Stimulated activated CD8-positive, alpha-beta memory T cell treated with anti-CD3 and anti-CD28 coated beads, Interleukin-15, amount 100 ng/mL, for 1 hour (primary cell): Measurements from ENCODE around the gene AKAP6.

Source experiments
- DNase-seq: peaks from one replicate; pipeline ENCODE4 v3.0.0-alpha.2; 2020; ENCODE audit warnings: low read depth

AKAP6 gene, protein sequence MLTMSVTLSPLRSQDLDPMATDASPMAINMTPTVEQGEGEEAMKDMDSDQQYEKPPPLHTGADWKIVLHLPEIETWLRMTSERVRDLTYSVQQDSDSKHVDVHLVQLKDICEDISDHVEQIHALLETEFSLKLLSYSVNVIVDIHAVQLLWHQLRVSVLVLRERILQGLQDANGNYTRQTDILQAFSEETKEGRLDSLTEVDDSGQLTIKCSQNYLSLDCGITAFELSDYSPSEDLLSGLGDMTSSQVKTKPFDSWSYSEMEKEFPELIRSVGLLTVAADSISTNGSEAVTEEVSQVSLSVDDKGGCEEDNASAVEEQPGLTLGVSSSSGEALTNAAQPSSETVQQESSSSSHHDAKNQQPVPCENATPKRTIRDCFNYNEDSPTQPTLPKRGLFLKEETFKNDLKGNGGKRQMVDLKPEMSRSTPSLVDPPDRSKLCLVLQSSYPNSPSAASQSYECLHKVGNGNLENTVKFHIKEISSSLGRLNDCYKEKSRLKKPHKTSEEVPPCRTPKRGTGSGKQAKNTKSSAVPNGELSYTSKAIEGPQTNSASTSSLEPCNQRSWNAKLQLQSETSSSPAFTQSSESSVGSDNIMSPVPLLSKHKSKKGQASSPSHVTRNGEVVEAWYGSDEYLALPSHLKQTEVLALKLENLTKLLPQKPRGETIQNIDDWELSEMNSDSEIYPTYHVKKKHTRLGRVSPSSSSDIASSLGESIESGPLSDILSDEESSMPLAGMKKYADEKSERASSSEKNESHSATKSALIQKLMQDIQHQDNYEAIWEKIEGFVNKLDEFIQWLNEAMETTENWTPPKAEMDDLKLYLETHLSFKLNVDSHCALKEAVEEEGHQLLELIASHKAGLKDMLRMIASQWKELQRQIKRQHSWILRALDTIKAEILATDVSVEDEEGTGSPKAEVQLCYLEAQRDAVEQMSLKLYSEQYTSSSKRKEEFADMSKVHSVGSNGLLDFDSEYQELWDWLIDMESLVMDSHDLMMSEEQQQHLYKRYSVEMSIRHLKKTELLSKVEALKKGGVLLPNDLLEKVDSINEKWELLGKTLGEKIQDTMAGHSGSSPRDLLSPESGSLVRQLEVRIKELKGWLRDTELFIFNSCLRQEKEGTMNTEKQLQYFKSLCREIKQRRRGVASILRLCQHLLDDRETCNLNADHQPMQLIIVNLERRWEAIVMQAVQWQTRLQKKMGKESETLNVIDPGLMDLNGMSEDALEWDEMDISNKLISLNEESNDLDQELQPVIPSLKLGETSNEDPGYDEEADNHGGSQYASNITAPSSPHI (N-terminal part only)

GRCh38 chr14:32329146-32329545, at the start of gene AKAP6:
AKAP6 (plus strand) TSS chr14:32329298; CDS start chr14:32433494, 104,196 bp downstream.
- DNase-seq, result no peak

DNA sequence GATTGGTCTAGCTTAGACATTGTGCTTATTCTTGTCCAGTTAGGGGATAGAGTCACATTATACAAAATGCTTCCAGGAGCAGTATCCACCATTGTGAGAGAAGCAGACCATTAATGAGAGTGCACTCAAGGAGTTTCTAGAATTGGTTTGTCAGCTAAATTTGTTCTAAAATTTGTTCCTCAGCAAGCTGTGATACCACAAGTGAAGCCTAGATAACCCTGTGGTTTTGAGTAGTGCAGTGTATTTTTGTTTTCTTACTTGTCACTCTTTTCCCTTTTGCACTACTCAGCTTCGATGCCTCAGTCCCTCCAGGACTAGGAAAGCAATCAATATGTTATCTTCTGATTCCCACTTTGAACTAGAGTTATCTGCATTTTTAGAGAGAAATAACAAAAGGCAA, 42.5 kb upstream of the AKAP6 start:
- no peak for DNase-seq

- no peak for DNase-seq
These were observed 32.7 kb upstream of the AKAP6 start for GRCh38 chr14:32296366-32296765.

DNA sequence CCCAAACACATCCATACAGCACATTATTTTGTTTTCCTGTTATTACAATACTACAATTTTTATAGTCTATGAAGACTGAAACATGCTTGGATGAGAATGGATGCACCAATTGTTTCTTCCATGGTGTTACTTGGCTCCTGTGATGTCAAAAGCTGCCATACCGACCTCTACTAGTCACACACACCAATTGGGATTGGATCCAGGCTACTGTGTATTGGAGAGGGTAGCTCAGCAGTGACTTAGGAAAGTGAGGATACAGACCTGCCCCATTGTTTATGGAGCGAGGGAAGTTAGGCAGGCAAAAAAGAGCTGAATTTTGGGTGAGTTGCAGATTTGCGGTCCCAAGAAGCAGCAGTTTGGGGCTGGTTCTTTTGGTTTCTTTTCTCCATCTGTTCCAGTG, 30.8 kb upstream of the AKAP6 start:
- DNase-seq, result no peak

GRCh38 chr14:32300136-32300535, 29.0 kb upstream of the AKAP6 start:
- DNase-seq, result no peak

DNA sequence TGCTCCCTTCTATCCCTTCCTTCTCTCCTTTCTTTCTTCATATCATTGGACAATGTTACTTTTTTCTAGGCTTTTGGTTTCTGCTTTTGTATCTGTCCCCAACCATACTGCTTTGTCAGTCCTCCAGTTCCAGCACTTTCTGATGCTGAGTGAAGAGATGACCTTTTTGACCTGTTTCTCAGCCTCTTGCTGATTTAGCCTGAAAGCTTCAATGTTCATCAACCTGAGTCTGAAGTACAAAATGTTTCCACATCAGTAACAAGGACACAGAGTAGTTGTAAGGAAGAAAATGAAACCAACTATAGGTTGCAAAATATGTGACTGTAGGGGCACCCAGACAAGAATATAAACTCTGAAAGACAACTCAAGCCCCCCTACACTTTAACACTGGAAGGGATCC, 25.2 kb upstream of the AKAP6 start:
- DNase-seq, result no peak

DNA sequence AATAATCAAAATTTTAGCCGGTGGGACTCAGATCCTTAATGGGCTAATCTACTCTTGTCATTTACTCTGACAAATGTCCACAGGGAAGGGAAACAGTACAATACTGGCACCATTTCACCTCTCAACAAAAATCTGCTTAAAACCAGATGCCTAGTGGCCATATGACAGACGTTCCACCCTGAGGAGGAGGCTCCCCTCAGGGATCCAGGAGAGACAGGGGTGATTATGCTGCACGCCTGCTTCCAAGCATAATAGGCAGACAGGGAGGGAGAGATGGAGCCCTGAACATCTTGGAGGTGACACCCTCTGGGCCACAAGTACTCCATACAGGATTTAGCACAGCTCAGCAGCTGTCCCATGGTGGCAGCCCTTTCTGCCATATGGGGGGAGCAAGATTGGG, 24.8 kb upstream of the AKAP6 start:
- no peak for DNase-seq

GRCh38 chr14:32306549-32306948, 22.5 kb upstream of the AKAP6 start:
- no peak for DNase-seq

DNA sequence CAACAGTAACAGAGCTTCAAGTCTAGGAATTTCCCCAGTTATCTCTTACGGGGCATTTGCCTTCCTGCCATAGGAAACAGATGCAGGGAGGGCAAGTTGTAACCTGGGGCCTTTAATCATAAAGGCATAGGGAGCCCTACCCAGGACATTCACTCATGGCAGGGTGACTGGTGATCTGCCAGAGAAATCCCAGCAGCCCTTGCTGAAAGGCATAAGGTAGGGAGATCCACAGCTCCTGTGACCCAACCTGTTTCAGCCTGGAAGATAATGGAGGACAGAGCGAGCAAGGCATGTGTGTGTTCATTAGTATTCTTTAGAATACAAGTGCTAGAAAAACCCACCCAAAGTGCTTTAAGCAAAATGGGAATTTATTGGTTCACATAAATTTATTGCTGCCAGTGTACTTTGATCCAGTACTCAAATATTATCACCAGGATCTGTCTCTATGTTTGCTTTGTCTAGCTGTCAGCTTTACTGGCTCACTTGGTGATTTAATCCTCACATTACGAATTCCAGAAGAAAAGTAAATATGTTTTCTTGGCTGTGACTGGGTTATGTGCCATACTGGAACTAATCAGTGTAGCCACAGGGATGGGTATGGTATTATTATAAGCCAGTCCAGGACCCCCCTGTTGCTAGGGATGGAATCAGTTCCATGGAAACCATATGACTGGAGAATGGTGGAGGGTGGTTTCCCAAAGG, 21.1 kb upstream of the AKAP6 start:
- no peak for DNase-seq

DNA sequence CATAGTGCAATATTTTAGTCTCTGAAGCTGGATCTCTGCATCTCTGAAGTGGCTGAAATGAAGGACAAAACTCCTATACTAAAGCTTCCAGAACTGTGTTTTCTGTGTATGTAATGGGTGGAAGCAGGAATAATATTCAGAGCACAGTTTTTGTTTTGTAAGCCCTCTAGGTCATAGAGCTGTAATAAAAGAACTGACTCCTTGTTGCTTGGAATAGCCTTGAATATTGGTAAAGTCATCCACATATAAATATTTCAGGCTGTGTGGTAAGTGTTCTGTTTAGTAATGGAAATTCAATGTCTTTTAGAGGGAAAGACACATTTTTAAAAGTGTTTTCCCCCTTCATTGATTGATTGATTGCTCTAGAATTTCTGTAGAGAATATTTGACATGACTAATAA, 18.2 kb upstream of the AKAP6 start:
- no peak for DNase-seq

GRCh38 chr14:32311294-32312009, 17.6 kb upstream of the AKAP6 start:
- DNase-seq, result no peak

GRCh38 chr14:32312010-32312331, 17.1 kb upstream of the AKAP6 start:
- DNase-seq, result no peak

GRCh38 chr14:32313844-32314376, 15.2 kb upstream of the AKAP6 start:
- DNase-seq, result no peak

DNA sequence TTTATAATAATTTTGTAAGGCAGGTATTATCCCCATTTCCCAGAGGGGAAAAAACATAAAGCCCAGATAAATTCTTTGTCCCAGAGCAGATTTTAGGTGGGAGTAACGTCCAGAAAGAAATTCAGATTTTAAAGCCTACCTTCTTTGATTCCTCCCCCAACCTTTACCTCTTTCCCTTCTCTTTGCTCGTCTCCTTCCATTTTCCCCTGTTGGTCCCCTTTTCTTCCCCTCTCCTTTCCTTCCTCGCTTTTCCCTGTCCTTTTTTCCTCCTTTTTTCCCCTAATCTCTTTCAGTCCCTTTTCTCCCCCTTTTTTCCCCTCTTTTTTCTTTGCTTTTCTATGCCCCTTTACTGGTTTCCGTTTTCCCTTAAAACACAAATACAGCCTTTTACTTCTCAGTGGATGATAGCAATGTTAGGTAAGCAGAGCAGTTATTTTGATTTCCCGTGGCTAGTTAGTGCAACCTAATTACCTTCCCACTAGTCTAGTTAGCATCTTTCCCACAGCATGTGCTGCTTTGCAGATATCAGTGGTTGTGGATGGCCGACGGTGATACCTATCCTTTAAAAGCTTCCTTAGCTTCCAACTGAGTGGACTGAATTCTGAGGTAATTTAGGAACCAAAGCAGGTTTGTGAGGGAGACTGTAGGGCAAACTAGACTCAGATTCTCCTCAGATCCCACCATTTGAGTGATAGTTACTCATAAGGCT, 10.9 kb upstream of the AKAP6 start:
- no peak for DNase-seq

- no peak for DNase-seq
These were observed 9.6 kb upstream of the AKAP6 start for GRCh38 chr14:32319368-32320049.

- no peak for DNase-seq
These were observed 4.5 kb upstream of the AKAP6 start for GRCh38 chr14:32324601-32325000.

GRCh38 chr14:32327255-32327961, 1.7 kb upstream of the AKAP6 start:
- no peak for DNase-seq

GRCh38 chr14:32329690-32330285, 690 bp downstream of the AKAP6 start:
- no peak for DNase-seq
